Right lobe of liver (tissue), 4 donors: ENCODE data around the gene RPL7L1.

Experiments
- CTCF ChIP-seq, 4 donors: fragments of 200-600 bp in 3 of 4; fragments of 450-650 bp in 1 of 4; IDR thresholded peaks; one replicate each; pipeline versions ENCODE4 v1.5.1 to v1.8.0; 2016 to 2022; ENCODE audit warnings: antibody characterized with exemption in 4 of 4, mild to moderate bottlenecking in 2 of 4
- POLR2A ChIP-seq: fragments of 450-650 bp; IDR thresholded peaks from one replicate; pipeline ENCODE4 v1.6.1; 2017; ENCODE audit warnings: antibody characterized with exemption, mild to moderate bottlenecking
- donor health status: DM: no; HTN: no; CAD: no.
- donor health status: DM: no; HTN: no; CAD: no.
- donor health status: DM: no; HTN: yes; CAD: no.

DNA sequence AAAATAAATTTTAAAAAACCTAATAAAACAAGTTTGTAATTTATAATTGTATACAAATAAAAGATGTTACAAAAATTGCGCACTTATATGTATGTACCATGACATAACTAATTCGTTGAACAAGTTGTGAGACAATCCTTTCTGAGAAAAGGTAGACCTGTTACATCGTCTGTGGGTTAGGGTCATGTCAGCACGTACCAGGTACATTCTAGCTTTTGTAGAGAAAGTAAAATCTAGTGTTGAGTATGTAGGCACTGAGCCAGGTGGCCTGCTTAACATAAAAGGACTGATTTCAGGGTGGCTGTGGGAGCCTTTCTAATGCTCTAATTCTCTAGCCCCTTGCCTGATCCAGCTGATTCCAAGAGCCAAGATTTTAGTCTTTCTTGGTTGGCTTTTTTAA is 10.4 kb downstream of the RPL7L1 start:
- TF ChIP-seq CTCF (IDR thresholded peaks at IDR 0.05), result no peak
- no peak for TF ChIP-seq POLR2A
